Measurements from ENCODE around the gene MATCAP1.

MATCAP1 gene

DNA sequence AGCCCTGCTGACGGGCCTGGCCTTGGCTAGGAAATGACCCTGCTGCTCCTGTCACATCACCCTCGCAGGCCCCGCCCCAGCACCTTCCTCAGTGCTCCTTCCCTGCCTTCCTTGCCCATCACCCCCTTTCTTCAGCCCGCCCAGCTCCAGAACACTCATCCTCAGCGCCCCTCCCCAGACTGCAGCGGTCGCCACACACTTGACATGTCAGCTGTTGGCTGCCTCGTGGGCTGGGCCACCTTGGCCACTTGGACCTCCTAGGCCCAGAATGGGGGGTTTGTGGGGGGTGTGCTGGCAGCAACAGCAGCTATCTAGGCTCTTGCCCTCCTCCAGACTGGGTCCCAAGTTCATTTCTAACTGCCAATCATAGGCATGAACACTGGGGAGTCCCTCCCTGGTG, 25.8 kb upstream of the MATCAP1 start:
- DNase-seq (ENCODE audit: low read depth) = no peak
- no peak overlapping the region for H3K4me3 ChIP-seq (ENCODE audit: low read depth, low read length)

DNA sequence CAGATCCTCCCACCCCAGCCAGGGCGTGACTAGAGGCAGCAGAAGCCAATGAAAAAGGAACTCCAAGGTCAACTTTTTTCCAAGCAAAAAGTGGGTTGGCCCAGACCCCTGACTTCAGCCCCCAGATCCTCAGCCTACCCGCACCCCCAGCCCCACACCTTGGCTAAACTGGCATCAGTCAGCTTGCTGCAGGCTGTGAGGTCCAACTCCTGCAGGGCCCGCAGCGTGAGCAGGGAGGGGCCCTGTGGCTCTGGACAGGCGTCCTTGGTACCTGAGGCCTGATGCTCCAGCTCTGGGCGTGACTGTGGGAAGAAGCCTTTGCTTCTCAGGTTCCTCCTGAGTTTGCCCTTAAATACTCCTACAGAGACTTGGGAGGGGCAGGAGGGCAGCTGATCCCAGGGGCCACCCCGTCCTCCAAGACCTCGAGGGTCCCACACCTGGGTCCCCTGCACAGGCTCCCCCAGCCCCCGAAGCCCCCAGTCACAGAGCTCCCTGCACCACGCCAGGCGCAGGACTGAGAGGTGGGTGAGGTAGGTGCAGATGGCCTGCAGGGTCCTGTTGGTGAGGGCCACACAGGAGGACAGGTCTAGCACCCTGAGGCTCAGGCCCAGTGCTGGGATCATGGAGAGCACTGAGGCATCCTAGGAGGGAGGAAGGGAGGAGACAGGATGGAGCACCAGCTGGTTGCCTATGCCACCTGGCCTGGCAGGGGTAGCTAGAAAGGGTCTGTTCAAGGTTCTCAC, 24.6 kb upstream of the MATCAP1 start:
- no peak for DNase-seq (ENCODE audit: low read depth)
- no peak overlapping the region for H3K4me3 ChIP-seq (ENCODE audit: low read depth, low read length)

GRCh38 chr16:67207249-67208091, 23.7 kb upstream of the MATCAP1 start:
- no peak overlapping the region for H3K4me3 ChIP-seq (ENCODE audit: low read depth, low read length)
- DNase-seq (ENCODE audit: low read depth) = no peak

DNA sequence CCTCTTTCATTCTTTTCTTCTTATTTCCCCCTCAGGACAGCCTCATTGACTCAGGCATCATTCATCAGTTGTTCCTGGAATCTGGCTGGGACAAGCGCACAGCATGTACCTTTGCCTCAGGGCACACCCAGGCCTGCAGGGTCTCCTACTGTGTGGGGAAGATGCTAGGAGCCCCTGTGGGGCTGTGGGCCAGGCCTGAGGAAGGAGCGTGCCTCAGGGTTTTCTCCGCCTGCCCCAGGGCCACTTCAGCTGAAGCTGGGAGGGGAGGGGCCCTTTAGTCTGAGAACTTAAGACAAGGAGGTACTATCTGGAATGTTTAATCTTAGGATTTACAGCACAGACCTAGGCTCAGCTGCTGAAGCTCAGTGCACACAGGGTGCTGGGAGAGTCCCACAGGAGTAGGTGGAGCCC, 23.1 kb upstream of the MATCAP1 start:
- no peak for DNase-seq (ENCODE audit: low read depth)
- H3K4me3 ChIP-seq (ENCODE audit: low read depth, low read length) = no peak overlapping the region

DNA sequence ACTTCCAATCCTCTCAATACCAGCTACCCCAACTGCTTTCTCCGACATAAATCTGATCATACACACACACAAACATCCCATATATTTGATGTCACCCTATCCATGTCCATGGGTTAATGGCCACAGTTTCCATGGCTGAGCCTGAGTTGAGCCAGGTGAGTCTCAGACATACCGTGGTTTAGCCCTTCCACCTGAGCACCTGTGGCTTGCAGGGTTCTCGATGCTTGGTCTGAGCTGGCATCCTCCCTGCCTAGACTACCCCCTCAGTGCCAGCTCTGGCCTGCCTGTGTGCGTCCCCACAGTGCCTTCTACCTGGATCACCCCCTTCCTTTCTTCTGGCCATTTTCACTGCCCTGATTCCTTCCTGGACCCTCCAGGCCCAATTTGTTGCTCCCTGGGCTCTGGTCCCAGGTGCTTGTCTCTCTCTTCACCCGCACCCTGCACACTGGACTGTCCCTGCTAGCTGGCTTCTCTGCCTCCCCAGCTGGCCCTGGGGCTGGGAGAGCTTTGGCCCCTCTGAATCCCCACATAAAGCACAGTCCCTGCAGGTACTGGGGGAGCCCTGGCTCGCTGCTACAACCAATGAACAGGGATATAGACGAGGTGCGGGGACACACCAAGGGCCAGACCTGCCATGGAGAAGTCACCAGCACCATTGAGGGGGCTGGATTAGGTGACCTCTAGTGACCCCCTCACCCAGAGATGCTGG, 22.5 kb upstream of the MATCAP1 start:
- DNase-seq (ENCODE audit: low read depth) = no peak
- no peak overlapping the region for H3K4me3 ChIP-seq (ENCODE audit: low read depth, low read length)

DNA sequence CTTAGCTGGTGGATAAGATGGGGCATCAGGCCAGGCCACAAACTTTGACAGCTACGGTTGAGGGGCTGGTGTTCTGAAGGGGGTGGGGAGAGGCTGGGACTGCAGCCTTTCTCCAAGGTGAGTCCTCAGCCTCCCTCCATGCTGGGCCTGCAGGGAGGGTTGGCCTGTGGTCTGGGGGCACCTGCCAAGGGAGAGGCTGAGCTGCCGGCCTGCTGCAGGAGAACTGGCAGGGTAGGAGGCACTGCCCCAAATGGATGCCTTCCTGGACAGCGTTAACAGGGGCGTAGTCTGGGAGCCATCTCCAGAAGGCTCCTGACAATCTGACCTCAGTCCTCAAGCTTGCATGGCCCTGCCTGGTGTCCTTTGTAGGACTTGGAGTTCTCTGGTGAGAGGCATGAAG, 20.3 kb upstream of the MATCAP1 start:
- H3K4me3 ChIP-seq (ENCODE audit: low read depth, low read length) = no peak overlapping the region
- no peak for DNase-seq (ENCODE audit: low read depth)

- H3K4me3 ChIP-seq (ENCODE audit: low read depth, low read length) = no peak overlapping the region
- DNase-seq (ENCODE audit: low read depth) = no peak
Observed at GRCh38 chr16:67202956-67203493, 19.3 kb upstream of the MATCAP1 start.

DNA sequence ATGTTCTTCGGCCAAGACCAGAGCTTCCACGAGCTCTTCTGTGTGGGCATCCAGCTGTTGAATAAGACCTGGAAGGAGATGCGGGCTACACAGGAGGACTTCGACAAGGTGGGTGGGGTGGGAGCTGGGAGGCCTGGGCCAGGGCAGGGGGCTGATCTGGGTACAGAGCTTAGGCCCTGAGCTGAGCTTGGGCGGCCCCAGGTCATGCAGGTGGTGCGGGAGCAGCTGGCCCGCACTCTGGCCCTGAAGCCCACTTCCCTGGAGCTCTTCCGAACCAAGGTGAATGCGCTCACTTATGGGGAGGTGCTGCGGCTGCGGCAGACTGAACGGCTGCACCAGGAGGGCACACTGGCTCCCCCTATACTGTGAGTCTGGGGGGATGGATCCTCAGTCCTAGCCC, 18.7 kb upstream of the MATCAP1 start:
- no peak for DNase-seq (ENCODE audit: low read depth)
- no peak overlapping the region for H3K4me3 ChIP-seq (ENCODE audit: low read depth, low read length)

GRCh38 chr16:67201411-67202345, 17.9 kb upstream of the MATCAP1 start:
- H3K4me3 ChIP-seq (ENCODE audit: low read depth, low read length) = no peak overlapping the region
- no peak for DNase-seq (ENCODE audit: low read depth)

GRCh38 chr16:67200491-67200890, 16.7 kb upstream of the MATCAP1 start:
- no peak overlapping the region for H3K4me3 ChIP-seq (ENCODE audit: low read depth, low read length)
- no peak for DNase-seq (ENCODE audit: low read depth)

DNA sequence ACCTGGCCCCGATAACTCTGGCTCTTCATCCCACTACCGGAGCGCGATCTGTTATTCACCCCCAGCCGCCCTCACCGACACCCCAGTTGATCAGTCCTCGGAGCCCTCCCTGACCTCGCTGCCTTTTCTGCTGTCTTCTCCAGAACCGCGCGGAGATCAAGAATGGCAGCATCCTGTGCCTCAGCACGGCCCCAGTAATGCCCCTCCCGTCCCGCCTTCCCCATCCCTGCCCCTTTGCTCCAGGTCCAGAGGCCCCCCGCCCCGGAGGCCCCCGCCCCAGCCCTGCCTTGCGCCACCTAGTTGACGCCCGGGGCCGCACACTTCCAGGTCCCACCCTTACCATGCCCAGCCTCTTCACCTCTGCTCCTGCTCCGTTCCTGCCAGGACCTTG, 16.0 kb upstream of the MATCAP1 start:
- no peak overlapping the region for H3K4me3 ChIP-seq (ENCODE audit: low read depth, low read length)
- no peak for DNase-seq (ENCODE audit: low read depth)

DNA sequence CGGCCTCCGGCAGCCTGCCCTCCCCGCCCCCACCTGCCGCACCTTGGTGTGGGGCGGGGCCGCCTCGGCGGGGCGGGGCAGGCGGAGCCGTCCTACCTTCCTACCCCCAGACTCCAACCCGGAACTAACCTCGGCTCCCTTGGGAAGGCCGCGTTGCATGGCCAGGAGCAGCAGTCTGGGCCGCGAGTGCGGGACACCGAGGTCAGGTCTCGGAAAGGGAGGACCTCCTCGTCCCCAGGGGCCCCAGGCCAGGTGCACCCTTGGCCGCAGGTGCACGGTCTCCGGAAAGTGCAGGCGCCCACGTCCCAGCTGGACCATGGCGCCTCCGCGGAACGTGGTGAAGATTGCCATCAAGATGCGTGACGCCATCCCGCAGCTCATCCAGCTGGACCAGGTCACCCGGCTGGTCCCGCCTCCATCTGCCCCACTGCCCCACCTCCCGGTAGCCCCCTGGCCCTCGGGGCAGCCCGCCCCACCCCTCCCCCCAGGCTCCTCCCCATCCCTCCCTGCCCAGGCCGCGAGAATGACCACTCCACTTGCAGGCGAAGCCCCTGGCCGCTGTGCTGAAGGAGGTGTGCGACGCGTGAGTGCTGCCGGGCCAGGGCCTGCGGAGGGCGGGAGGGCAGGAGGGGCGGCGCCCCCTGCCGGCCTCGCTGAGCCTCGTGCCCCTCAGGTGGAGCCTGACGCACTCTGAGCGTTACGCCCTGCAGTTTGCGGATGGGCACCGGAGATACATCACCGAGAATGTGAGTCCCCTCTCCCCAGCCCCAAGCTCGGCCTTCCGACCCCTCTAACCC, 15.4 kb upstream of the MATCAP1 start, which contains the start of gene ELMO3:
ELMO3 (plus strand) TSS at position 121 of the 797 bp plus-strand sequence; CDS start at position 317, 196 bp downstream.
- no peak within 1 kb of the TSS for H3K4me3 ChIP-seq (ENCODE audit: low read depth, low read length)
- DNase-seq (ENCODE audit: low read depth) = no peak

DNA sequence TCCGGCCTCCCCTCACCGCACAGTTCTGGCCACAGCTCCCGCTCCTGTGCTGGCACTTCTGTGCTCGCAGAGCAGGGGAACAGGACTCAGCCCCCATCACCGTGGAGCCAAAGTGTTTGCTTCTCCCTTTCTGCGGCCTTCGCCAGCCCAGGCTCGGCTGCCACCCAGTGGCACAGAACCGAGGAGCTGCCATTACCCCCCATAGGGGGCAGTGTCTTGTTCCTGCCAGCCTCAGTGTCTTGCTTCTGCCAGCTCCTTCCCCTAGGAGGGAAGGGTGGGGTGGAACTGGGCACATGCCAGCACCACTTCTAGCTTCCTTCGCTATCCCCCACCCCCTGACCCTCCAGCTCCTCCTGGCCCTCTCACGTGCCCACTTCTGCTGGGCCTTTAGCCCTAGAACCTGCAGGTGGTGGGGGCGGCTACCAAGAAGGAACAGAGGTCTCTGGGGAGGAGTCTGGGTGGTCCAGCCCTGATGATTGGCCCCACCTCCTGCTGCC, 14.5 kb upstream of the MATCAP1 start:
- H3K4me3 ChIP-seq (ENCODE audit: low read depth, low read length) = no peak overlapping the region
- no peak for DNase-seq (ENCODE audit: low read depth)

DNA sequence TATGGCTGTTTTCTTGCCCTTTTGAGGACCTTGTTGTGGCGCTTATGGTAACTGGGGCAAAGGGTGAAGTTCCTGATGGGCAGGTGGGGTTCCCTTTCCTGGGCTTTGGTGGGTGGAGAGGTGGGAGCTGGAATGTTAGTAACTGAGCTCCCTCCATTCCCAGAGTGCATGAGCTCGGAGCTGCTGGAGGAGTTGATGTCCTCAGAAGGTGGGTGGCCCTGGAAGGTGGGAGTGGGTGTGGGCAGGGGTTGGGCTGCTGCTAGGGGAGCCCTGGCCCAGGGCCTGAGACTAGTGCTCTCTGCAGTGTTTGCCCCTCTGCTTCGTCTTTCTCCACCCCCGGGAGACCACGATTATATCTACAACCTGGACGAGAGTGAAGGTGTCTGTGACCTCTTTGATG, 13.9 kb upstream of the MATCAP1 start:
- DNase-seq (ENCODE audit: low read depth) = no peak
- no peak overlapping the region for H3K4me3 ChIP-seq (ENCODE audit: low read depth, low read length)

DNA sequence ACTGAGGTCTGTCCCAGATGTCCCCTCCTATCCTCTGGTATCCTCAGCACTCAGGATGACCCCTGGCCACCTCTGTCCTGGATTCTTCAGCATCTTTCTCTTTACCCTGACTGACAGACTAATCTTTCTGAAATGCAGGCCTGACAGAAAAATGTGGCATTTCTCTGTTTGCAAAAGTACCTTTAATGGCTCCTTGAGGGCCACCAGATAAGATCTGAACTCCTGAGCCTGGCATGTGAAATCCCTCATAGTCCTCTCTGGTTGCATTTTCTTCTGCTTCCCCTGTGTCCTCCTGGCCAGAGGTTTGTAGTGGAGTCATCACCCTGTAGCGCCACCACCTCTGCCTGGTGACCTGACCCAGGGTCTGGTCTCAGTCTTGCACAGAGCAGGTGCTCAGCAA, 13.1 kb upstream of the MATCAP1 start:
- DNase-seq (ENCODE audit: low read depth) = no peak
- no peak overlapping the region for H3K4me3 ChIP-seq (ENCODE audit: low read depth, low read length)

- DNase-seq (ENCODE audit: low read depth) = no peak
- no peak overlapping the region for H3K4me3 ChIP-seq (ENCODE audit: low read depth, low read length)
Observed at GRCh38 chr16:67195676-67196075, 11.9 kb upstream of the MATCAP1 start.

DNA sequence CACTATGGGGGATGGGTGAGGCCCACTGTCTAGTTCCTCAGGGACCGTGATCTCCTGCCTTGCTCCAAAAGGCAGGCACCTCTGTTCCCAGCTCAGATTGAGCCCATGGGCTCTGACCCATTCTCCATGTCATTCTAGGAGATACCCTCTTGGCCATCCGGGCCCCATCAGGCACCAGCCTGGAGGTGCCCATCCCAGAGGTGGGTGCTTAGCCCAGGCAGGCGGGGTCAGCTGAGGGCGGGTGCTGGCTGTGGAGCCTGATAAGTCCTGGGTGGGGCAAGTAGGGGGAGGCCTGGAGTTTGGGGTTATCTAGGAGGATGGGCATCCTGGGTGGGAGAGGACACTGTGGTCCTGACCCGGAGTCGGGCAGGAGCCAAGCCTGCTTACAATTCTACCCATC, 10.5 kb upstream of the MATCAP1 start:
- no peak overlapping the region for H3K4me3 ChIP-seq (ENCODE audit: low read depth, low read length)
- DNase-seq (ENCODE audit: low read depth) = no peak

DNA sequence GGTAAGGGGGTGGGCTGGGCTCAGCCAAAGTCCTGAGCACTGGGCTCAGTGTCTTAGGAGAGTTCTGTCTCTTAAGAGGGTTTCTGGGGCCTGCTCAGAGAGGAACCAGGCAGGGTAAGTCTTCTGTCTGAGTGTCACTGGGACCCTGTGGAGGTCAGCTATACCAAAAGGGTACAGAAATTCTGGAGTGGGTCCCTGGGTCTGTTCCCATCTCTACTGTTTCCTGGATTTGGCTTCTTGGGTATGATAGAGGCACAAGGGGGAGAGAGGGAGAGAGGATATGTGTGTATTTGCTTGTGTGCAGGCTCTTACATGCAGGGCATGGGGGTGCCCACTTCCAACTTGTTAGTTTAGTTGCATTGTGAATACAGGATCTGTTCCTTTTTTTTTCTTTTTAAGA, 9.8 kb upstream of the MATCAP1 start:
- no peak for DNase-seq (ENCODE audit: low read depth)
- peak overlapping the region; percentile 99 for H3K4me3 ChIP-seq (ENCODE audit: low read depth, low read length)

Data from skeletal muscle cell (primary cell).